Measurements from ENCODE around the gene WDFY1. TPM values are rescaled to one million over a fixed set of nuclear protein-coding genes. Genes with fewer than 3 reads are reported as not detected.

Gene WDFY1
- total RNA-seq, 1 donor from 2014 or later: 92.7 TPM

DNA sequence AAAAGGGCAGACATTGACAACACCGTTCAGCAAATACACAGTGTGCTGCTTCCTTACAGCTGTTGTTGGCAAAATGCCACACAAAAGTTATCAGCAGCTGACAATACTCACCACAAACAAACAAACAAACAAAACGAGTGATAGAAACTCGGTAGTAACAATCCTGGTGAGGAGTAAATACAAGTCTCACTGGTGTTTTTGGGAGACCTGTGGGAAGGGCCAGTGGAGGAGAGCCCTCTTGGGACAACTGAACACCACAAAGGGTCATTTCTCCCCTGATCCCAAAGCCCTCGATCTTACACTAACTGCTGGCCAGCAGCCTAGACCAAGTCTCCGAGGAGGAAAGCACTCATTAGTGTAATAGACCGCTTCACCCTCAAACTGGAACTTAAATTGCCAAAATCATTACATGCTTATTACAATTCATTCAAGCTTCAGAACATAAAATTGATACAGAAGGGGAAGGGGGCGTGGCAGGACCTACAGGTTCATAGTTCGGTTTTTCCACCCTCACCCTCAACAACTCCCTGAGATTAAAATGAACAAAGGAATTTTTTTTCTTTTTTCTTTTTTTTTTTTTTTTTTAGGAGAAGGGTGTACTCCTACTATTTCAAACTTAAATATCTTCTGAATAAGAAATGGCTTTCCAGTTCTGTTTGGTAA, 112.8 kb downstream of the WDFY1 start:
- H3K36me3 ChIP-seq (ENCODE audit: control insufficient read depth, insufficient read depth, low read length): peaks cover 2% of the 10 kb centered on the region
- FAIRE-seq (no peak), DNase-seq (ENCODE audit: low read depth) (no peak)
- TF ChIP-seq, protein P1, sequence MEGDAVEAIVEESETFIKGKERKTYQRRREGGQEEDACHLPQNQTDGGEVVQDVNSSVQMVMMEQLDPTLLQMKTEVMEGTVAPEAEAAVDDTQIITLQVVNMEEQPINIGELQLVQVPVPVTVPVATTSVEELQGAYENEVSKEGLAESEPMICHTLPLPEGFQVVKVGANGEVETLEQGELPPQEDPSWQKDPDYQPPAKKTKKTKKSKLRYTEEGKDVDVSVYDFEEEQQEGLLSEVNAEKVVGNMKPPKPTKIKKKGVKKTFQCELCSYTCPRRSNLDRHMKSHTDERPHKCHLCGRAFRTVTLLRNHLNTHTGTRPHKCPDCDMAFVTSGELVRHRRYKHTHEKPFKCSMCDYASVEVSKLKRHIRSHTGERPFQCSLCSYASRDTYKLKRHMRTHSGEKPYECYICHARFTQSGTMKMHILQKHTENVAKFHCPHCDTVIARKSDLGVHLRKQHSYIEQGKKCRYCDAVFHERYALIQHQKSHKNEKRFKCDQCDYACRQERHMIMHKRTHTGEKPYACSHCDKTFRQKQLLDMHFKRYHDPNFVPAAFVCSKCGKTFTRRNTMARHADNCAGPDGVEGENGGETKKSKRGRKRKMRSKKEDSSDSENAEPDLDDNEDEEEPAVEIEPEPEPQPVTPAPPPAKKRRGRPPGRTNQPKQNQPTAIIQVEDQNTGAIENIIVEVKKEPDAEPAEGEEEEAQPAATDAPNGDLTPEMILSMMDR (IDR thresholded peaks at IDR 0.05; ENCODE audit: insufficient read depth, low read length, severe bottlenecking): no peak
- no peaks in the 10 kb centered on the region for H3K27me3 ChIP-seq (ENCODE audit: control insufficient read depth, insufficient read depth, low read length)
- no peak overlapping the region for H3K4me3 ChIP-seq (ENCODE audit: low read depth, low read length)

DNA sequence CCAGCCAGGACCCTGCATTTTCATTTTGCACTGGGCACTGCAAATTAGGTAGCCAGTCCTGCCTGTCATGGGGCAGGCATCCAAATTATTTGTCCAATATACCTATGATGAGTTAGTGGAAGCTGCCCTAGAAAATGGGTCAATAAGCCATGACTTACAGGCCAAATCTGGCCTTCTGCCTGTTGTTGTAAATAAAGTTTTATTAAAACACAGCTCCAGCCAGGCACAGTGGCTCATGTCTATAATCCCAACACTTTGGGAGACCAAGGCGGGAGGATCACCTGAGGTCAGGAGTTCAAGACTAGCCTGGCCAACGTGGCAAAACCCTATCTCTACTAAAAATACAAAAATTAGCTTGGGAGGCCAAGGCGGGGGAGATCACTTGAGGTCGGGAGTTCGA, 116.0 kb downstream of the WDFY1 start:
- TF ChIP-seq, protein P1 (IDR thresholded peaks at IDR 0.05; ENCODE audit: insufficient read depth, low read length, severe bottlenecking): no peak
- no peak overlapping the region for H3K4me3 ChIP-seq (ENCODE audit: low read depth, low read length)
- DNase-seq (ENCODE audit: low read depth): no peak
- no peak for FAIRE-seq
- H3K27me3 ChIP-seq (ENCODE audit: control insufficient read depth, insufficient read depth, low read length): no peaks in the 10 kb centered on the region
- H3K36me3 ChIP-seq (ENCODE audit: control insufficient read depth, insufficient read depth, low read length): peaks cover 2% of the 10 kb centered on the region

DNA sequence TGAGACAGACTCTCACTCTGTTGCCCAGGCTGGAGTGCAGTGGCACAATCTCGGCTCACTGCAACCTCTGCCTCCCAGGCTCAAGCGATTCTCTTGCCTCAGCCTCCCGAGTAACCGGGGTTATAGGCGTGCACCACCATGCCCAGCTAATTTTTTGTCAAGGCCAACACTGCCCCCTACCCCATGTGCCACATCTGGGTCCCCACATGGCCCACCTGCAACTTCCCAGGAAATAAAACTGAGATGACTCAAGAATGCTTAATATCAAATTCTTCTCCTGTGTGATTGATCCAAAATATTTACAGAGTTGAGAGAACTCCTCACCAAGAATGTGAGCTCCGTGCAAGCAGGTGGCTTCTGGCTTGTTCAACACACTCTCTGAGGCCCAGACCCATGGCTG, 116.8 kb downstream of the WDFY1 start:
- DNase-seq (ENCODE audit: low read depth) (no peak), FAIRE-seq (no peak)
- Histone ChIP-seq H3K27me3 (ENCODE audit: control insufficient read depth, insufficient read depth, low read length) (no peaks in the 10 kb centered on the region), H3K4me3 (ENCODE audit: low read depth, low read length) (no peak overlapping the region), H3K36me3 (ENCODE audit: control insufficient read depth, insufficient read depth, low read length) (peaks cover 2% of the 10 kb centered on the region)
- TF ChIP-seq, protein P1 (IDR thresholded peaks at IDR 0.05; ENCODE audit: insufficient read depth, low read length, severe bottlenecking): no peak

DNA sequence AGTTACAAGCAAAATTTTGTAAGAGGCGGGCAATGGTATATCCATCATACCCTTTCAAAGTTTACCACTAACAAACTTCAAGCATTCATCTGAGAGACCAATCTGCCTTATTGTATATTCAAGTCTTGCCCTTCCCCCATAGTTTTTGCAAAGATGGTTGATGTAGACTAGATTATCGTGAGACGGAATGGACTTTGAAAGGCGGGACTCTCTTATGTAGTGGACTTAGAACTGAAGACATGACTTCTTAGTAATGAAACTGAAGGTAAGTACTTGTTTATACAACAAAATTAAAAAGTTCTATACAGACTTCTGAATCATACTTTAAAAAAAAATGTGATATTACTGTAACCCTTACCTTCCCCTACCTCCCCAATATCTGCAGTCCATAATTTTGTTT, 118.1 kb downstream of the WDFY1 start:
- FAIRE-seq (no peak), DNase-seq (ENCODE audit: low read depth) (no peak)
- H3K36me3 ChIP-seq (ENCODE audit: control insufficient read depth, insufficient read depth, low read length): peaks cover 1% of the 10 kb centered on the region
- no peak overlapping the region for H3K4me3 ChIP-seq (ENCODE audit: low read depth, low read length)
- no peaks in the 10 kb centered on the region for H3K27me3 ChIP-seq (ENCODE audit: control insufficient read depth, insufficient read depth, low read length)
- TF ChIP-seq, protein P1 (IDR thresholded peaks at IDR 0.05; ENCODE audit: insufficient read depth, low read length, severe bottlenecking): no peak

Other genes with a start within 250 kb of the WDFY1 start
- gene AP1S3, start 107.8 kb downstream of the WDFY1 start, total RNA-seq: 59.5 and 70.4 TPM in 2 replicates
- gene MRPL44, start 12.1 kb upstream of the WDFY1 start, total RNA-seq: 25.7 and 32.9 TPM in 2 replicates
- gene SERPINE2, start 94.0 kb upstream of the WDFY1 start, total RNA-seq: 85.8 and 95.3 TPM in 2 replicates

Measured in bronchial epithelial cell (primary cell).